Cardiac fibroblast (primary cell): Measurements from ENCODE around the gene OPCML.

ENCODE experiments used
- DNase-seq, 2 donors: peaks; one replicate each; pipeline versions ENCODE4 v3.0.0 to v3.0.0-alpha.2; 2010; ENCODE audit warnings: low read depth in 2 of 2
- H3K4me3 ChIP-seq, 2 donors: replicated peaks in 1 of 2; 1 replicate in 1 of 2; 2 replicates in 1 of 2; pipeline ENCODE4 v1.5.1; 2011; ENCODE audit warnings: low read depth in 2 of 2, low read length in 2 of 2, mild to moderate bottlenecking in 2 of 2, moderate library complexity in 1 of 2
- CTCF ChIP-seq: IDR thresholded peaks from one replicate; pipeline ENCODE4 v1.5.1; 2011; ENCODE audit warnings: low read depth, mild to moderate bottlenecking, low read length, inconsistent platforms

Gene OPCML

GRCh38 chr11:132621976-132622580 lies 910.2 kb downstream of the OPCML start:
- TF ChIP-seq CTCF, result no peak
- H3K4me3 ChIP-seq, result no peak overlapping the region
- DNase-seq, result peak in 1 of 2 donors; percentile 55

GRCh38 chr11:132620423-132620822 lies 911.9 kb downstream of the OPCML start:
- TF ChIP-seq CTCF, result no peak
- DNase-seq, result peak in 1 of 2 donors; percentile 28
- H3K4me3 ChIP-seq, result no peak overlapping the region

GRCh38 chr11:132610791-132611190 lies 921.5 kb downstream of the OPCML start:
- DNase-seq, result no peak
- no peak overlapping the region for H3K4me3 ChIP-seq
- no peak for TF ChIP-seq CTCF

GRCh38 chr11:132610216-132610615 lies 922.1 kb downstream of the OPCML start:
- no peak overlapping the region for H3K4me3 ChIP-seq
- TF ChIP-seq CTCF, result no peak
- peak; percentile 32 to 49 for DNase-seq

GRCh38 chr11:132607575-132607974 lies 924.7 kb downstream of the OPCML start:
- no peak overlapping the region for H3K4me3 ChIP-seq
- TF ChIP-seq CTCF, result no peak
- no peak for DNase-seq

- DNase-seq, result no peak
- H3K4me3 ChIP-seq, result no peak overlapping the region
- TF ChIP-seq CTCF, result no peak
Measured at GRCh38 chr11:132605825-132606570, 926.3 kb downstream of the OPCML start.
